ENCODE data around the gene HIF1A.
A peak's percentile ranks its signal among the peaks of the same experiment; 100 is the strongest.
"Not testable (repeated sequence)": the region's sequence is repeated elsewhere in the genome, so short reads cannot be mapped to it uniquely, and the experiment has no call there.

The HIF1A gene

DNA sequence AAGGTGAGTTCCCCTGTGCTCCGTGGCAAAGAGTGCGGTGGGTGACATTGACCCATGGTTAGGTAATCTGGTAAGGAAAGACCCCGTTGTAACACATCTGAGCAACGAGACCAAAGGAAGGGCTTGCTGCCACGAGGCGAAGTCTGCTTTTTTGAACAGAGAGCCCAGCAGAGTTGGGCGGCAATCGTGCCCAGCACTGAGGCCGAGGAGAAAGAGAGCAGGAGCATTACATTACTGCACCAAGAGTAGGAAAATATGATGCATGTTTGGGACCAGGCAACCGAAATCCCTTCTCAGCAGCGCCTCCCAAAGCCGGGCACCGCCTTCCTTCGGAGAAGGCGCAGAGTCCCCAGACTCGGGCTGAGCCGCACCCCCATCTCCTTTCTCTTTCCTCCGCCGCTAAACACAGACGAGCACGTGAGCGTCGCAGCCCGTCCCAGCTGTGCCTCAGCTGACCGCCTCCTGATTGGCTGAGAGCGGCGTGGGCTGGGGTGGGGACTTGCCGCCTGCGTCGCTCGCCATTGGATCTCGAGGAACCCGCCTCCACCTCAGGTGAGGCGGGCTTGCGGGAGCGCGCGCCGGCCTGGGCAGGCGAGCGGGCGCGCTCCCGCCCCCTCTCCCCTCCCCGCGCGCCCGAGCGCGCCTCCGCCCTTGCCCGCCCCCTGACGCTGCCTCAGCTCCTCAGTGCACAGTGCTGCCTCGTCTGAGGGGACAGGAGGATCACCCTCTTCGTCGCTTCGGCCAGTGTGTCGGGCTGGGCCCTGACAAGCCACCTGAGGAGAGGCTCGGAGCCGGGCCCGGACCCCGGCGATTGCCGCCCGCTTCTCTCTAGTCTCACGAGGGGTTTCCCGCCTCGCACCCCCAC is at the start of gene HIF1A:
TSS of gene HIF1A (plus strand) at position 684 of the 865 bp plus-strand sequence. CDS start 292 bp downstream, outside the sequence.
- DNase-seq, result peak; percentile 97

DNA sequence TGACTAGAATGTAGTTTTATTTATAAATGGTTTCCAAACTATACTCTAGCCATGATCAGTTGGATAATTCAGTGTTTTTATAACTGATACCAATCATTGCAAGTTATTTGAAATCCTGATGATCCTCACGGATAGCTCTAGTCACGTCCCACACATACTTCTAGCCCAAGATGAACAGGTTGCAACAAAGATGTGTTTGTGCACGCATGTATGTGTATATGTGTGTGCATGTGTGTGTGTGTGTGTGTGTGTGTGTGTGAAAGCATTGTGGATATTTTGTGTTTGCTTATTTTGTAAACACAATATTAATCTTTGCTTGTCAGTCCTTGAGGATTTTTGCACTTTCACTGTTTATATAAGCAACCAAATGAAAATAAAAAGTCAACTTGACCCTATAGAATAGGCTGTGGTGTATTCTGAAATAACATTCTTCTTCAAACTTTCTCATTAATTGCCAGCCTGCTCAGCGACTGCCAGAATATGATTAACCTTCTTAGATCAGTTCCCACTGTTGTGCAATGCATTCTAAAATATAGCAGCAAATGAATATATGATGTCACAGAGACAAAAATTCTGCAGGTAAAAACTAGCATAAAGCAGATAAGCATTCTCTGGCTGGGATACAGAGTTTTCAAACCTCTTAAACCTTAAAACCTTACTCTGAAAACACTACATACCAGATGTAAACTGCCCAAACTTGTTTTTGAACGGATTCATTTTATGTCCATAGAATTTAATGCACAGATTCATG is 48.8 kb upstream of the HIF1A start:
- DNase-seq, result no peak

DNA sequence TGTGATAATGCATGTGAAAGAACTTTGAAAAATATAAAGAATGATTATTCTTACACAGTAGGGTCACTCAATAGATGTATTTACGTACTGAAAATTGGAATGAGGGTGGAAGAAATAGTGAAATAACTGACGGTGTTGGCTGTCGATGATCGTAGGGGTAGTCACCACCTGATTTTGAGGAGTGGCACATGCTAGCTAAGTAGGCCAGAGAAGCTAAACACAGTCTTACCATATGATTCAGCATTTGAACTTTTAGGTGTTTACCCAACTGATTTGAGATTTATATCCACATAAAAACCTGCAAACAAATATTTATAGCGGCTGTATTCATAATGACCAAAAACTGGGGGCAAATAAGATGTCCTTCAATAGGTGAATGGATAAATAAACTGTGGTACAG is 47.6 kb upstream of the HIF1A start:
- DNase-seq, result no peak

DNA sequence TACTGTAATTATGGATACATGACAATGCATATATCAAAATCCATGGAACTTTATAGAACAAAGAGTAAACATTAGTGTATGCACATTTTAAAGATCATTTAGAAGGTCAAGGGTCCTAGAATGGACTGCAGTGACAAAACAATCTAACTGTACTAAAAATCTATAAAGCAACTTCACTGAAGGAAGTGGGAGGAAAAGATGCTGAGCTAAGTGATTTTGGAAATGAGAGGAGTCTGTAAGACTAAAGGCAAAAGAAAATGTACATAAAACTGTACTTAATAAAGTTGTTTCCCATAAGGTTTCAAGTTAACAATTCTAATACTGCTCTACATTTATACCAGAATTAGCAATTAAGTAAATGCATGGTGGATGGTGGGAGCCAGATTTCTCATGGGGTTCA is 46.9 kb upstream of the HIF1A start:
- no peak for DNase-seq

DNA sequence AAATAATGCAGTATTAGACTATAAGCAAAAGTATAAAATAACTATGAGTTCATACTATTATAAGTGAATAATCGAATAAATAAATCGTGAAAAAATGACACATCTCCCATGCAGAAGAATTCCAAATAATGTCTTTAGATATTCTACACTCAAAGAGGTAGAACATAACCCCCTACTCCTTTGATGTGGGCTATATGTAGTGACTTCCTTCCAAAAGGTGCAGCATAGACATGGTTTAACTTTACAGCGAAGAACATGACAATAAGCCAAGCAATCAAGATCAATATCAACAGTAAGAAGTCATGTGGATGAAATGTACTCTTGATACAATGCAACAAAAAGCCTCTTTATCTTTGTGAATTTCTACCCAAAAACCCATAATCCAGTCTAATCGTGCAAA is 46.0 kb upstream of the HIF1A start:
- peak; percentile 35 for DNase-seq

DNA sequence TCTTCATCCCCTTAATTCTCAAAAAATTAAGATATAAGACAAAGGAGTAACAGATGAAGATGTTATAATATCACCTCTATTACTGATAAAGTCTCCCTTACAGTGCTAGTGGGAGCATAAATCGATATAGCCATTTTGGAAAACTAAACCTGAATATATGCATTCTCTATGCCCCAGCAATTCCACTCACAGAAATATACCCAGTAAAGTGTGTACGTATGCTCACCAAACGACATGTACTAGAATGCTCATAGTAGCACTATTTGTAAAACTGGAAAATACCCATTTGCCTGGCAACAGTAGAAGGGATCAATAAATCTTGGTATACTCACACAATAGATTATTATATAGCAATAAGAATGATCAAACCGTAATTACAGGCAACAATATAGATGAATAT is 44.0 kb upstream of the HIF1A start:
- no peak for DNase-seq

DNA sequence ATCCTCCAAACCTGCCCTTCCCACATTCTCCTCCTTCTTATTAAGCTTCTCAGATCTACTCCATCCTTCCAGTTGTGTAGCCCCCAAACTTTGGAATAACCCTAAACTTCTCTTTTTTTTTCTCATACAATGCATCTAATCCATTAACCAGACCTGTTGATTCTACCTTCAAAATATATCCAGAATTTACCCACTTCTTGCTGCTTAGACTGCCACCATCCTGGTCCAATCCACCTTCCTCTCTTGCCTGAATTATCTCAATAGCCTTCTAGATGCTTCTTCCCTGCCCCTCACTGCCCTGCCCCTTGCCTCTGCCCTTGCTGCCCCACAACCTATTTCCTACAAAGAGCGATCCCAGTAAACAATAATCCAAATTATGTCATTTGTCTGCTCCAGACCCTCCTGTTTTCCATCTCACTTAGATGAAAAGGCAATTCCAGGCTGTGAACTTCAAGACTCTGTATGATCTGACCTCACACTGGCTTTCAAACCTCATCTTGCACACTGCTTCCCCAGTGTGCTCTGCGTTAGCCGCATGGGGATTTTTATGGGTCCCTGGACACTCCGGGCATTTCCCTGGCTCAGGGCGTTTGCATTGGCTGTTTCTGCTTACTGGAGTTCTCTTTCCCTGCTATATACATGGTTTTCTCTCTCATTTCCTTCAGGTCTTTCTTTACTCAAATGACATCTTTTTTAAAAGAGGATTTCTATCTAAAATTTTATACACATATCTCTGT is 42.6 kb upstream of the HIF1A start:
- DNase-seq, result no peak

DNA sequence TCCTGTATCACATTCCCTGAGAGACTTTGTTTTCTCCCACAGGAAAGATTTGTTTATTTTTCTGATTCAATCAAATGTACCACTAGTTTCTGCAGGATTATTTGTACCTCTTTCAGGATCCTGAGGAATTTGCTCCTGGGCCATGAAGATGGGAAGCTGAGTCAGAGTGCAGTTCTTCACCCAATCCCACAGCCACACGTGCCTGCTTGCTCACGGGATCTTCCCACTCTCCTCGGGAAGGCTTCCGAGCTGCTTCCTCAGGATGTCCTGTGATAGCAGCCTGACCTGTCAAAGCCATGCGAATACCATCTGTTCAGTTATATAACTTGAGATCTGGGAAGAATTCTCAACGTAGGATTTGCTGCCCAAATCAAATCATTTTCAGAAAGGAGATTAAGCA is 41.8 kb upstream of the HIF1A start:
- no peak for DNase-seq

DNA sequence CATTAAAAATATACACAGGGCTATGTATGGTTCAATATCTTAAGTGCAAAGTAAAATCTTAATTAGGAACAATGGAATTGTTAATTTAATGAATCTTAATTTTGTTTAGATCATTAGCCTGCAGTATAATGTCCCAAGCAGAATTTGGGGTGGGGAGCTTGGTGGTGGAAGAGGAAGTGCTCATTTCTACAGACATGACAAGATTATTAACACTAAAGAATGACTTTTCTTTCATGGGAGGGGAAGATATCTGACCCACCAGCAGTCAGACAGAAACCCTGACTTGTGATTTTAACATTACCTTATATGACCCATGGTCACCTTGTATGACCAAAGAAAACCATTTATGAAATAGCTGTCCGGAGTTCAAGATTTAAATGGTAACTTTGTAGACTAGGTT is 41.3 kb upstream of the HIF1A start:
- no peak for DNase-seq

DNA sequence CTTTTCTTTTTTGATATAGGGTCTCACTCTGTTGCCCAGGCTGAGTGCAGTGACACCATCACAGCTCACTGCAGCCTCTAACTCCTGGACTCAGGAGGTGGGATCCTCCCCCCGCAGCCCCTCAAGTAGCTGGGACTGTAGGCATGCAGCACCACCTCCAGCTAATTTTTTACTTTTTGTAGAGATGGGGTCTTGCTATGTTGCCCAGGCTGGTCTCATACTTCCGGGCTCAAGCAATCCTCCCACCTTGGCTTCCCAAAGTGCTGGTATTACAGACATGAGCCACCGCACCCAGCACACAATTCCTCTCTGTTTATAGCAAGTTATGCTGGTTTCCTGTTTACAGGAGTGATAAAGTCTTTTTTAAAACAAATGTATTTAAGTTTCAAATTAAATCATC is 39.5 kb upstream of the HIF1A start:
- no peak for DNase-seq

DNA sequence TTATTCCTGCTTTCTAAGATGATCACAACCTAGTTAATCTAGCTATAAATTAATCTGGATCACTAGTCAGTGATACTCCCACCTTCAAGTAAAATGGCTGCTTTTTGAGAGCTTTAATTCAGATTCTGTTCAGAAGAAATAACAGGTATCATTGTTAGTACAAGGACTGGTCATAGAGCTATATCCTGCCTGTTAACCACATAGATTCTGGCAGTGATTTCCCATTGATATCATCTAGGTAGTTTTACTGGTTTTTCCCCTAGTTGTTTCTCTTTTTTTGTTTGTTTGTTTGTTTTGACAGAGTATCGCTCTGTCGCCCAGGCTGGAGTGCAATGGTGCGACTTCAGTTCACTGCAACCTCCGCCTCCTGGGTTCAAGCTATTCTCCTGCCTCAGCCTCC is 39.0 kb upstream of the HIF1A start:
- peak; percentile 26 for DNase-seq

DNA sequence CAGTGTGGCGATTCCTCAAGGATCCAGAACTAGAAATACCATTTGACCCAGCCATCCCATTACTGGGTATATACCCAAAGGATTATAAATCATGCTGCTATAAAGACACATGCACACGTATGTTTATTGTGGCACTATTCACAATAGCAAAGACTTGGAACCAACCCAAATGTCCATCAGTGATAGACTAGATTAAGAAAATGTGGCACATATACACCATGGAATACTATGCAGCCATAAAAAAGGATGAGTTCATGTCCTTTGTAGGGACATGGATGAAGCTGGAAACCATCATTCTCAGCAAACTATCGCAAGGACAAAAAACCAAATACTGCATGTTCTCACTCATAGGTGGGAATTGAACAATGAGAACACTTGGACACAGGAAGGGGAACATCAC is 37.2 kb upstream of the HIF1A start:
- not testable (repeated sequence) for DNase-seq

DNA sequence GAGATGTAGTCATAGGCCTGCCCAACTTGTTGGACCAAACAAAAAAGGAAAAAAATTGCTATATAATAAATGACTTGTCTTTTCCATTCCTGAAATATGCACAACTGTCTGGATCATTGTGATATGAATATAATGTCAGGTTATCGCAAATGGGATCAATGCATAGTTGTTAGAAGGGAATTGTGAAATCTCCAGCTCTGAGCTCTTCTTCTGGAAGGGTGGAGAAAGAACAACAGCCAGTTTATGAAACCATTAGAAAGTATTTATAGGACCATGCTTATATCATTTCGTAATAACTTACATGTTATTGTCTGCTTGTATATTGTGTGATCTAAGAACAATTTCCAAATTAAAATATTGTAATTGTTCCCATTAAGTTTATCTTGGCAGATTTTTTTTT is 35.7 kb upstream of the HIF1A start:
- no peak for DNase-seq

DNA sequence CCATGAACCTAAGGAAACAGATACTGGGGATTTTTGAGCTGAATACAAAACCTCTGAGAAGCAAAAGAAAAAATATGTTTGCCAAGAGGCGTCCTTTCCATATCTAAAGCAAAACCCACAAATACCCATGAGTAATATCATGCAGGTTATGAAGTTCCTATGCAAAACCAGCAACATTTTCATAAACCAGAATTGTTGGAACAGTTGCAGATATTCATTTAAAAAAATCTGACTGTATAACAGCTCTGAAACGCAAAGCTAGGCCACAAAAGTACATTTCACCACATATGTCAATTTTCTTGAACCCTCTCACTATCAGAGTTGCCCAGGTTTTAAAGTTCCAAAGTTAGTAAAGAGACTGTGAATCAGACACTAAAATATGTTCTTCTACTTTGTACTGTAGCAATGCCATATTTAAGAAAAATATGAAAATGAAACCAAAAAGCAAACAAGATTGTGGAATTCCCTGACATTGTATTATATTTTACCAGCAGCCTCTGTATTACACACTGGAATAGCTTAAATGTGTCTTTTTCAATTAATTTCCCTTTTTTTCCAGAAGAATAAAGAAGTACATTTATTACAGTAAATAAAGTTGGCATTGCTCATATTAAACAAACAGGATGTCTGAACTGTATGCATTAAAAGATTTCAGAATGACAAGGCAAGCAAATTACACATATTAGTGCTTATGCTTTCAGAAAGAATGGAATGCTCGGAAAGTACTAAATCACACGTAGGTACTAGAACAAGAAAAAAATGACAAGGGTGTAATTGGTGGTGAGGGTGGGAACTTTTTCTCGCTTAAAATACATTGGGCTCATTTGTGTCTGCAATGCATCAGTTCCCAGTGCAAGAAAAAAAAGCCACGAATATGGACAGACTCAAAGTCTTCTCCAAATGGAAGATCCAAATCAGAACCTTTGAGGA is 33.6 kb upstream of the HIF1A start:
- DNase-seq, result peak; percentile 11

DNA sequence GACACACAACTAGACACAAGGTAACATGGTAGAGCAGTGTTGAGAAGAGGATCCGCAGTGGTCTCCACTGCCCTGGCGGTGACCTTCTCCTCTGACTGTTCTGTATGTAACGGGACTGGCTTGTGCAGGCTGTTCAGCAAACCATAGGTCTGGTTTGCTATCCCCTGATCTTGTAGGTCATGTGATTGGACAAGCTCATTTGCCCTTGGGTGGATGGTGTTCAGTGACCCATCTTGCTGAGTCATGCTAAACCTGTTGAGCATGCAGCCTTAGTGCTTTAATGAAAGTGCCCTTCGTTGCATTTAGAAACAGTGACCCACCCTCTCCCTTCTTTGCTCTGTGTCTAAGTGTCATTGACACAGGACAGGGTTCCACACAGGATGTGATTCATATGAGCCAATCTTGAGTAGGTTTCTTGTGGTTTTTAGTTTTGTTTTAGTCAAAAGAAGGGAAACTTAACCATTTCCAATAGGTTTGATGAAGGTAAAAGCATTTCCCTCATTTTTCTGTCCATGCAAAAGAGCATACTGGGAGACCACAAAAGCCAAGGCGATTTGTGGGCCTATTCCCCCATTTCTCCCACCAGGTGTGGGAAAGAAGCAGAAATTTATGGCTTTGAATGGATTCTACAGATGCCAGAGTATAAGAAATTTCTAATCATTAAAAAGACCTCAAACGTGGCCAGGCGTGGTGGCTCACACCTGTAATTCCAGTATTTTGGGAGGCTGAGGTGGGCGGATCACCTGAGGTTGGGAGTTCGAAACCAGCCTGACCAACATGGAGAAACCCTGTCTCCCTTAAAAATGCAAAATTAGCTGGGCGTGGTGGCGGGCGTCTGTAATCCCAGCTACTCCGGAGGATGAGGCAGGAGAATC is 32.6 kb upstream of the HIF1A start:
- DNase-seq, result peak; percentile 86

DNA sequence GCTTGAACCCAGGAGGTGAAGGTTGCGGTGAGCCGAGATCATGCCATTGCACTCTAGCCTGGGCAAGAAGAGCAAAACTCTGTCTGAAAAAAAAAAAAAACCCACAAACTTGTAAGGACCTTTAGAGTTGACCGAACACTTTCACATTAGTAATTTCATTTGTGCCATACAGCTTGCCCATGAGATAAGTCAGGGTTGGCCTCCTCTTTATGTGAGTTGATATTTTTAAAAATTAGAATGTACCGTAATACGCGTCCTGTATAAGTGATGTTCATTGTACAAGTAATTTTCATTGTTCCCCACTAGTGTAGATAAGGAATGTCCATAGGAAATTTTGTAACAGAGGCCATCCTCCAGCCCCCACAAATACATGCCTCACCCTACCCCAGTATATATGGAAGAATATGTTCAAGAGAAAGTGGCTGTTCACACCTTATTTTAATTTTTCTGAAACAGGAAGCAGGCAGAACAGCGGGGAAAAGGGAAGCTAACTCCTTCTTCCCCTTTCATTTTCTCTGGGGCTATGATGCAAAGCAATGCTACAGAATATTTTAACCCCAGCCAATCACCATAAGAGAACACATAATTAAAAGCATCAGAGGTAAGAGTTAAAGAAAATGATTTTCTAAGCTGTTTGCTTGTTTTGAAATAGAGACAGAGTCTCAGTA is 31.9 kb upstream of the HIF1A start:
- peak; percentile 44 for DNase-seq

DNA sequence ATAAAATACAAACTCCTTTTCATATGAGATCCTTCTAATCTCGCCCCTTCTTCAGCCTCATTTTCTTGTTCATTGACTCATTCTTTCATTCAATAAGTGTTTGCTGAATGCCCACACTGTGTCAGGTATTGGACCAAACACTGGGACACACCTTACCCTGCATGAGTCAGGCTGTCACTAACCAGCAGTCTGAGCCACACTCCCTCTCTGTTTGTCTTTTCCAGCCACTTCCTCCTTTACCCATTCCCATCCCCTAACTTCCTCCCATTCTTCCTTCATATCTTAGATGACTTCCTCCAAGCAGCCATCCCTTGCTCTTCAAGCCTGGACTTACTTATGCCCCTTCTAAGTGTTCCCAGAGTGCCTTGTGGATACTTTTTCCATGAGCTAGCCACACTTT is 27.0 kb upstream of the HIF1A start:
- no peak for DNase-seq

DNA sequence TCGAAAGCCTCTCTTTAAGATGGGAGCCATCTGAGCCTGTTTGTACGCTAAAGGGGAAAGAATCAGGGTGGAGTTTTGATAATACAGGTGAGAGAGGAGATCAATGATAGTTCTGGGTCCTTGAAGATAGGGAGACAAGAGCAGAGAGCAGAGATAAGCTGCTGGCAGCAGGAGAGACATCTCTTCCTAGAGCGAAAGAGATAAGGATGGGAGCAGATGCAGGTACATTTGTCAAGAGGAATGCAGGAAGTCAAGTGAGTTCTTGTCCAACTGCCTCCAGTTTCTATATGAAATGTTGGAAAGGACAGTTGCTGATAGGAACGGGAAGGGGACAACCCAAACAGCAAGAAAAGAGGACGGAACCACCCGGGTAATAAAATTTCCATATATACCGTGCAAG is 24.7 kb upstream of the HIF1A start:
- no peak for DNase-seq

DNA sequence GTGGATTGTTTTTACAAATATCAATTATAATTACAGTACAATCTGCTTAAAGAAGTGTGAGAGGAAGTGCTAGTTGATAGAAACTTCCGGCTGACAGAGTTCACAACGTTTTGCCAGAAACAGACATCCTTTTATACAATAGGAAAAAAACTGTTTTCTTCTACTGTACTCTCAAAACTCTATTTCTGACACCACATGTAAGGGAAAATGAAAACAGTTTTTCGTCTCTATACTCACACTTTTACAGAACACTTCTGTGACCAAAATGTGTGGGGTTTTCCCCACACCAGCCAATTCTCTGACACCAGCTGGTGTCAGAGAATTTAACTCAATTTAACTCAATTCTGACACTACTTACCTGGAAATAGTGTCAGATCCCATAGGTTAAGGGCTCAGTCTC is 24.2 kb upstream of the HIF1A start:
- peak; percentile 81 for DNase-seq

DNA sequence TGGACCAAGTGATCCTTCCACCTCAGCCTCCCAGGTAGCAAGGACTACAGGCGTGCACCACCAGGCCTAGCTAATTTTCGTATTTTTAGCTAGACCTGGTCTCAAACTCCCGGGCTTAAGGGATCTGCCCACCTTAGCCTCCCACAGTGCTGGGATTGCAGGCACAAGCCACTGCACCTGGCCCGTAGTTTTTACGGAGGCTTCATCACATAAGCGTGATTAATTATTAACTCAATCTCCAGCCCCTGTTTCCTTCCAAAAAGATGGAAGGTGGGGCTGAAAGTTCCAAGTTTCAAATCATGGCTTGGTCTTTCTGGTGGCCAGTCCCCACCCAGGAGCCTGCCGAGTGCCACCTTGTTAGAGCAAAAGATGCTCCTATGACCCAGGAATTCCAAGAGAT is 22.5 kb upstream of the HIF1A start:
- DNase-seq, result no peak

DNA sequence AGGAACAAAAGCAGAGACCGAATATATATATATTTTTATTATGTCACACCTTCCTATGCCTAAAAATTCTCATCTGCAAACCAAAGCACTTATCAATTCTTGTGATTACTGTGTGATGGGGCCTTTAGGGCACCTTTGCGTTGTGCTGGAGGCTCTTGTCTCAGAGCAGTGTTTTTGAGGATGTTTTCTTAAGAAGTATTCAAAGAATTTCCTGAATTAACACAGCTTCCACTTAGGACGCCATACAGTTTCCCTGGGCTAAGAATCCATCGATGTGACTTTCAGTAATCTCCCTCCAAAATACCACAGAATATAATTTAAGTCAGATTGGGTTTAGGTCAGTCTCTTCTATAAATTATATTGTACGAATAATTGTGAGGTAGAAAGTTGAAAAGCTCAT is 22.0 kb upstream of the HIF1A start:
- no peak for DNase-seq
